Kidney glomerular epithelial cell (primary cell): ENCODE results near the gene TRIP12.
A peak's percentile ranks its signal among the peaks of the same experiment; 100 is the strongest.
"Not testable (repeated sequence)": the region's sequence is repeated elsewhere in the genome, so short reads cannot be mapped to it uniquely, and the experiment has no call there.

Experiments
- DNase-seq: peaks from one replicate; lab custom pipeline; 2025; lab: John Stamatoyannopoulos, UW

Gene TRIP12

GRCh38 chr2:229874647-229875046 lies 47.2 kb downstream of the TRIP12 start:
- DNase-seq, result no peak

DNA sequence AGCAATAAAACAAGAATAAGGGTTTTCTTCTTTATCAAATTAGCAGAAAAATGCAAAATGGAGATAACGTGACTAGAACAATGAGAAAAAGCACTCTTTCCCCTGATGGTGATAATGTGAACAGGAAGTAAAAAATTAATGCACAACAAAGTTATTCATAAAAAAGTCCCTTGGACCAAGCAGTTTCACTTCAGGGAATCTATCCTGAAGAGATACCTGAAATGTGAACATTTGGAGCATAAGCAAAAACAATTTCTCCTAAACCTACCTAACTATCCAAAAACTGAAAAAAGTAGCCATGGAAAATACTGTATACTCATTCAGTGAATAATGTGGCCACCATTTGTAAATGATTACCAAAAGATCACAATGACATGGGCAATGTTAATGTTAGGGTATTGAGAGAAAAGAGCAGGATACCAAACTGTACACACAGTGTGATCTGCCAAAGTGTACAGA lies 48.7 kb downstream of the TRIP12 start:
- DNase-seq, result peak; percentile 7

DNA sequence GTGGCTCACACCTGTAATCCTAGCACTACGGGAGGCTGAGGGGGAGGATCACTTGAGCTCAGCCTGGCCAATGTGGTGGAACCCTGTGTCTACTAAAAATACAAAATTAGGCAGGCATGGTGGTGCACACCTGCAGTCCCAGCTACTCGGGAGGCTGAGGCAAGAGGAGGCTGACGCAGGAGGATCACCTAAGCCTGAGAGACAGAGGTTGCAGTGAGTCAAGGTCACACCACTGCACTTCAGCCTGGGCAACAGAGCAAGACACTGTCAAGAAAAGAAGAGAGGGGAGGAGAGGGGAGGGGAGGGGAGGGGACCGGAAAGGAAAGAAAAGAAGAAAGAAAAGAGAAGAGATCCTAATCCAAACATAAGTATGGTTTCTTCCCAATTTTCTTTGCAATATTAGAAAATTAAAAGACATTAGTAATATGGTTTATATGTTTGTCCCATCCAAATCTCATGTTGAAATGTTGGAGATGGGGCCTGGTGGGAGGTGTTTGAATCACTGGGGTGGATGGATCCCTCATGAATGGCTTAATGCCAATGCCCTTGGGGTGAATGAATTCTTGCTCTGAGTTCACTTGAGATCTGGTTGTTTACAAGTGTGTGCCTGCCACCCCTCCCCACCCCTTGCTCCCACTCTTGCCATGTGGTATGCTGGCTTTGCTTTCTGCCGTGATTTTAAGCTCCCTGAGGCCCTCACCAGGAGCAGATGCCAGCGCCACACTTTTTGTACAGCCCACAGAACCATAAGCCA lies 50.7 kb downstream of the TRIP12 start:
- DNase-seq, result no peak

- no peak for DNase-seq
These were observed 52.6 kb downstream of the TRIP12 start for GRCh38 chr2:229869226-229869625.

DNA sequence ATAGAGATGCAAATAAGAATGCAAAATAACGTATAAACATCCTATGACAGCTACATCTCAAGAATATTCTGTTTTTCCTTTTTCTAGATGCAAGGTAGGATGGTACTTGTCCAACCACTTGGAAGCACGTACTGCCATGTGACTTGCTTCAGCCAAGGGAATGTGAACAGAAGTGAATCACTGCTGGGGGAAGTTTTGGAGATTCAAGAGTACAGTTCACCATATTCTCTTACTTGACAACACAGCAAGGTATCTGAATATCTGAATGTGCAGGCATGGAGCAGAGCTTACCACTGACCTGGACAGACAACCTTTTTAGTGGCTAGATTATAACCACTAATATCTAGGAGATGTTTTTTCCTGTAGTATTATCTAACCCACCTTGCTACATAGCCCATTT lies 53.0 kb downstream of the TRIP12 start:
- DNase-seq, result no peak

DNA sequence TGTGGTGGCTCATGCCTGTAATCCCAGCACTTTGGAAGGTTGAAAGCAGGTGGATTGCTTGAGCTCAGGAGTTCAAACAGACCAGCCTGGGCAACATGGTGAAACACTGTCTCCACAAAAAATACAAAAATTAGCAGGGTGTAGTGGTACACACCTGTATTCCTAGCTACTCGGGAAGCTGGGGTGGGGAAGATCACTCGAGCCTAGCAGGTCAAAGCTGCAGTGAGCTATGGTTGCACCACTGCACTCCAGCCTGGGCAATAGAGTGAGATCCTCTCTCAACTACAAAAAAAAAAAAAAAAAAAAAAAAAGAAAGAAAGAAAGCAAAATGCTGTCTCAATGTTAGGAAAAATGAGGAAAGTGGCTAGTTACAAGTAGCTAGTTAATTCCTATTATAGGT lies 56.8 kb downstream of the TRIP12 start:
- DNase-seq, result no peak

DNA sequence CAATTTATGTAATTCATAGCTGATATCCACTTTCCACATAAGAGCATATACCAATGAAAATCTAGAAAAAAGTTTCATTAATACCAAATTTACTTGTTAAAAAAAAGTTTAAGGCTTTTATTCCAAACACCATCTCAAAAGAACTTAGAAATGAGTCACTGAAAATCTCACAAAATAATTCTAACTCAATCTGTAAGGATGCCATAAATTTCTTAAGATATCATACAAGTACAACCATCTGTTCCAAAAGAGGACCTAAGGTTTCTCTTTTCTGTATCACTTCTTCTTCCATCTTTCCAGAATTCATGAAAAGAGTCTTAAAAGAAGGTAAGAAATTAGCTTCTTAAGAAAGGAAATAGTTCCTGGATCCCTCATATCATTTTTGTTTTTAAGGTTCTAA lies 60.4 kb downstream of the TRIP12 start:
- DNase-seq, result no peak

DNA sequence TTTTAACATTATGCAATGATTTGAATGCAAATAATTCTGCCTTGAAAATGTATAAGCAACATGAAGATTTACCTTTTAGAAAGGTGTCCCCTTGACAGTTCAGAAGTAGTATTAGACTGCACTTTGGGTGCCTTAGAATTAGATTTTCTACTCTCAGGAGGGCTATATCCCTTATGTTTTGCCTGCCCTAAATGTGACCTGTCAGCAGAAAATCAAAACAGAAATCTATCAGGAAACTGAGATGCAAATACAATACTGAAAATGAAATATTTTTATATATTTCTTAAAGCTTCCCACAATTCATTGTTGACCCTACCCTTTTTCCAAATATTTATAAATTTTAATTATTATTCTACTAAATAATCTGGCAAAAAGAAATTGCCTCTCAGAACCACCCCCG lies 61.5 kb downstream of the TRIP12 start:
- no peak for DNase-seq

- DNase-seq, result no peak
These were observed 63.5 kb downstream of the TRIP12 start for GRCh38 chr2:229858351-229858750.

- DNase-seq, result no peak
These were observed 64.2 kb downstream of the TRIP12 start for GRCh38 chr2:229857634-229858033.

- DNase-seq, result no peak
These were observed 65.4 kb downstream of the TRIP12 start for GRCh38 chr2:229856413-229856812.

DNA sequence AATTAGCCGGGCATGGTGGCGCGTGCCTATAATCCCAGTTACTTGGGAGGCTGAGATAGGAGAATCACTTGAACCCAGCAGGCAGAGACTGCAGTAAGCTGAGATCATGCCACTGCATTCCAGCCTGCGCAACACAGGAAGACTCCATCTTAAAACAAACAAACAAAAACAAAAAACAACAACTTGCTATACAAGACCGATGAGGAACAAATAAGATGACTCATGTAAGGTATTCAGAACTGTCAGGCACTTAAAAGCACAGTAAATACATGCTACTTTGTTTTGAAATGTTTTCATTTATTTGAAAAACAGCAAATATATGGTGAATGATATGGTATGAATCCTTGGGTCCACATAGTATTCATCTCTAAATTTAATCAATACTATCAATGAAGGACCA lies 66.7 kb downstream of the TRIP12 start:
- no peak for DNase-seq

DNA sequence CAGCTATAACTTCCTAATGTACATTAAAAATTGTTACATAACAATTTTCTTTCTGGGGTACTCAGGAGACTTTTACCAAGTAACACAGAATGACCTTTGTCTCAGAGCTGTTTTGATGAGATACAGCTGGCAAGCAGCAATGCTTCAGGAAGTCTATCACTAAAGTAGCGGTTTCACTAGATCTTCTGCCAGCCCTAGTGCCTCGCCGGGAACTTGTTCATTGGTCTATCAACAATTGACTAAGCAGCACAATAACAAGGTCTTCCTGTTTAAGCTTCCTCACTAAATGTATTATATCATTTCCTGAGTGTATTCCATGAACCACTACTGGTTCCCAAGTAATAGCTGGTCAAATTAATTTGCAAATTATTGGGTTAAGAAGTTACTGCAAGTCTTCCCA lies 69.2 kb downstream of the TRIP12 start:
- no peak for DNase-seq

- DNase-seq, result no peak
These were observed 69.9 kb downstream of the TRIP12 start for GRCh38 chr2:229851870-229852269.

GRCh38 chr2:229850355-229851275 lies 71.2 kb downstream of the TRIP12 start:
- not testable (repeated sequence) for DNase-seq

- no peak for DNase-seq
These were observed 72.7 kb downstream of the TRIP12 start for GRCh38 chr2:229849073-229849472.

DNA sequence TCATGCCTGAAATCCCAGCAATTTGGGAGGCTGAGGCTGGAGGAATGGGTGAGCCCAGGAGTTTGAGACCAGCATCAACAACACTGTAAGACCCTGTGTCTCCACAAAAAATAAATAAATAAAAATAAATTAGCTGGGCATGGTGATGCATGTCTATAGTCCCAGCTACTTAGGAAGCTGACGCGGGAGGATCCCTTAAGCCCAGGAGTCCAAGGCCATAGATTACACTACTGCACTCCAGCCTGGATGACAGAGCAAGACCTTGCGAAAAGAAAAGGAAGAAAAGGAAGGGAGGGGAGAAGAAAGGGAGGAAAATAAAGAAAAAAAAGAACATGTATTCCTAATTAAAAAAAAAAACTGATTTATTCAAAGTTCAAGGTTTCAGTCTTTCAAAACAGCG lies 78.2 kb downstream of the TRIP12 start:
- no peak for DNase-seq

- no peak for DNase-seq
These were observed 83.1 kb downstream of the TRIP12 start for GRCh38 chr2:229838729-229839128.

DNA sequence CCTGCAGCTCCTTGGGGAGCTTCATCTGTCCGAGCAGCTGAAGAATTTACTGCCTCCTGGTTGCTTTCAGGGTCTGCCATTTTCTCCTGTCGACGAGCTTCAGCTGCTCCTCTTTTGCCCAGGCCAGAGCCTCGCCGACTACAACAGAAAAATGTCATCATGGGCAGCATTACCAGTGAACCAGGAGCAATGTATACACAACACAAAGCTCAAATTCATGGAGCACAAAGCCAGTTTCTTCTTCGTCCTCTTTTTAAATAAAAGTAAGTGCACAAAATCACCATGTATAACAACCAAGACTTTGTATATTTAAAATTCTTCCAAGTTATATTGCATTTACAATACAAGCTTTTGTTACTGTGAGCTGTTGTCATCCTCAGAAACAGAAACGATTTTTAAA lies 85.0 kb downstream of the TRIP12 start:
- no peak for DNase-seq

DNA sequence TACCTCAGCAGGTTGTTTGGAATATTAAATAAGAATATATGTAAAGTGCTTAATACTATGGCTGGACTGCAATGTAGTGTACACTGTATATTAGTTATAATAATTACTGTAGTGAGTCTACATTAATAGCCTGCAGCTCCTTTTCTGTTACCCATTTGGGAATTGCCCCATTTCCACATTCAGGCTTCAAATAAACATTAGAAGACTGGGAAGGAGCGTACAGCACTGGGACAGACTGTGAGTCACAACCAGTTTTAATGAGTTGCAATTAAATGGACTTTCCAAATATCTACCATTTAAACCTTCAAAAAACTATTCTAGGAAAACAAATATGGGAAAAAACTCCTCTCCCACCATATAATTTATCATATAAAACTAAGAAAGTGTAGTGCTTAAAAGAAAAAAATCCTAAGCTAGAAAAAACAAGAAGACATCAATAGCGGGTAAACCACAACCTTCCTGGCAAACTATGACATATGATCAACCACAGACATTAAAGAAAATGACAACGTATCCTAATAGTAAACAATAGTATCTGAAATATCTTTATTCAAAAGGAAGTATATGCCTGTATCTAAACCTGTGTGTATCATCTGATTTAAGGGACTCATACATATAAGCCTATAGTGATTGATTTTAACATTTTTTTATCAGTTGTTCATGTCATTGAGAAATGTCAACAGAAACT lies 86.1 kb downstream of the TRIP12 start:
- no peak for DNase-seq

GRCh38 chr2:229834368-229834767 lies 87.4 kb downstream of the TRIP12 start:
- DNase-seq, result not testable (repeated sequence)

GRCh38 chr2:229832510-229832898 lies 89.3 kb downstream of the TRIP12 start:
- DNase-seq, result no peak
